Endothelial cell of umbilical vein (primary cell): ENCODE results near the gene XPNPEP2.

ENCODE experiments used
- EZH2 ChIP-seq: IDR thresholded peaks from 2 replicates; pipeline ENCODE4 v1.6.1; 2012; ENCODE audit warnings: borderline replicate concordance, low read depth, mild to moderate bottlenecking, moderate library complexity, low read length, inconsistent platforms; ENCODE audit not compliant: severe bottlenecking
- GATA2 ChIP-seq: IDR thresholded peaks from 2 replicates; pipeline ENCODE4 v1.7.0; 2011; ENCODE audit warnings: low read depth, mild to moderate bottlenecking, moderate library complexity, mixed read lengths, low read length; ENCODE audit not compliant: insufficient read length, insufficient read depth
- MYC ChIP-seq: IDR thresholded peaks from one replicate; pipeline ENCODE4 v1.6.1; 2011; ENCODE audit warnings: mild to moderate bottlenecking, low read depth, low read length
- POLR2A ChIP-seq: IDR thresholded peaks from 2 replicates; pipeline ENCODE4 v1.6.1; 2012; ENCODE audit warnings: low read depth, mild to moderate bottlenecking, control low read depth, low read length
- TF ChIP-seq, protein P1 (sequence below), 2 donors: IDR thresholded peaks; 1 replicate in 1 of 2; 2 replicates in 1 of 2; pipeline ENCODE4 v1.5.1; 2011; ENCODE audit warnings: low read length in 2 of 2, mild to moderate bottlenecking in 2 of 2, moderate library complexity in 2 of 2, control low read depth in 1 of 2, inconsistent platforms in 1 of 2, low read depth in 1 of 2; ENCODE audit not compliant: insufficient read depth in 1 of 2; ENCODE audit errors: extremely low read depth in 1 of 2

- TF ChIP-seq, protein P1, sequence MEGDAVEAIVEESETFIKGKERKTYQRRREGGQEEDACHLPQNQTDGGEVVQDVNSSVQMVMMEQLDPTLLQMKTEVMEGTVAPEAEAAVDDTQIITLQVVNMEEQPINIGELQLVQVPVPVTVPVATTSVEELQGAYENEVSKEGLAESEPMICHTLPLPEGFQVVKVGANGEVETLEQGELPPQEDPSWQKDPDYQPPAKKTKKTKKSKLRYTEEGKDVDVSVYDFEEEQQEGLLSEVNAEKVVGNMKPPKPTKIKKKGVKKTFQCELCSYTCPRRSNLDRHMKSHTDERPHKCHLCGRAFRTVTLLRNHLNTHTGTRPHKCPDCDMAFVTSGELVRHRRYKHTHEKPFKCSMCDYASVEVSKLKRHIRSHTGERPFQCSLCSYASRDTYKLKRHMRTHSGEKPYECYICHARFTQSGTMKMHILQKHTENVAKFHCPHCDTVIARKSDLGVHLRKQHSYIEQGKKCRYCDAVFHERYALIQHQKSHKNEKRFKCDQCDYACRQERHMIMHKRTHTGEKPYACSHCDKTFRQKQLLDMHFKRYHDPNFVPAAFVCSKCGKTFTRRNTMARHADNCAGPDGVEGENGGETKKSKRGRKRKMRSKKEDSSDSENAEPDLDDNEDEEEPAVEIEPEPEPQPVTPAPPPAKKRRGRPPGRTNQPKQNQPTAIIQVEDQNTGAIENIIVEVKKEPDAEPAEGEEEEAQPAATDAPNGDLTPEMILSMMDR (IDR thresholded peaks at IDR 0.05; ENCODE audit: extremely low read depth in 1 of 2, insufficient read depth in 1 of 2, low read depth in 1 of 2, low read length in 2 of 2): no peak
- TF ChIP-seq POLR2A (no peak), MYC (no peak), GATA2 (no peak), EZH2 (no peak)
Observed at GRCh38 chrX:129697204-129697829, 41.5 kb upstream of the XPNPEP2 start.
